Panc1 (cell line): Measurements from ENCODE around the gene CMTM8.

Experiments
- POLR2AphosphoS5 ChIP-seq: IDR thresholded peaks from 2 replicates; pipeline ENCODE4 v1.6.1; 2012; ENCODE audit warnings: mild to moderate bottlenecking, low read depth, low read length, moderate library complexity
- TF ChIP-seq, protein P1 (sequence below): fragments of 450-650 bp; IDR thresholded peaks from 2 replicates; pipeline ENCODE4 v1.5.1; 2017; ENCODE audit warnings: mild to moderate bottlenecking

DNA sequence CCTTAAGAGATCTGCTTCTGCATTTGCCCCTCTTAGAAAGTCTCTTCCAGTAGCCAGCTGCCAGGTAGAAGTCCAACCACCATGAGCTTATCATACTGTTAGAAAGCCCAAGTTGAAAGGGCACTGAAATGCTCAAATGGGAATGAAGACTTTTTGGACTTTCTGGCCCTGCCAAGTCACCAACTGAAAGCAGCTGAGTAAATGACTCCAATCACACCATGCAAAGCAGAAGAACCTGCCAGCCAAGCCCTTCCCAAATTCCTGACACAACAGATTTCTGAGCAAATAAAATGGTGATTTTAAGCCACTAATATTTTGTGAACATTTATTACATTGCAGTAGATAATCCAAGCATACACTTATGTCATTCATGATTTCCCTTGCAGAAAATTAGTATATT, 2.1 kb upstream of the CMTM8 start:
- TF ChIP-seq, protein P1, sequence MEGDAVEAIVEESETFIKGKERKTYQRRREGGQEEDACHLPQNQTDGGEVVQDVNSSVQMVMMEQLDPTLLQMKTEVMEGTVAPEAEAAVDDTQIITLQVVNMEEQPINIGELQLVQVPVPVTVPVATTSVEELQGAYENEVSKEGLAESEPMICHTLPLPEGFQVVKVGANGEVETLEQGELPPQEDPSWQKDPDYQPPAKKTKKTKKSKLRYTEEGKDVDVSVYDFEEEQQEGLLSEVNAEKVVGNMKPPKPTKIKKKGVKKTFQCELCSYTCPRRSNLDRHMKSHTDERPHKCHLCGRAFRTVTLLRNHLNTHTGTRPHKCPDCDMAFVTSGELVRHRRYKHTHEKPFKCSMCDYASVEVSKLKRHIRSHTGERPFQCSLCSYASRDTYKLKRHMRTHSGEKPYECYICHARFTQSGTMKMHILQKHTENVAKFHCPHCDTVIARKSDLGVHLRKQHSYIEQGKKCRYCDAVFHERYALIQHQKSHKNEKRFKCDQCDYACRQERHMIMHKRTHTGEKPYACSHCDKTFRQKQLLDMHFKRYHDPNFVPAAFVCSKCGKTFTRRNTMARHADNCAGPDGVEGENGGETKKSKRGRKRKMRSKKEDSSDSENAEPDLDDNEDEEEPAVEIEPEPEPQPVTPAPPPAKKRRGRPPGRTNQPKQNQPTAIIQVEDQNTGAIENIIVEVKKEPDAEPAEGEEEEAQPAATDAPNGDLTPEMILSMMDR: no peak
- no peak for TF ChIP-seq POLR2AphosphoS5
